GM21723 (cell line): ENCODE data around the gene ZDHHC20.

Source experiments
- ATAC-seq: cut with Tn5 transposase; IDR thresholded peaks from one replicate; pipeline ENCODE4 v1.9.1; 2021; ENCODE audit warnings: mild to moderate bottlenecking, moderate library complexity; ENCODE audit not compliant: unreplicated experiment

ZDHHC20 gene

DNA sequence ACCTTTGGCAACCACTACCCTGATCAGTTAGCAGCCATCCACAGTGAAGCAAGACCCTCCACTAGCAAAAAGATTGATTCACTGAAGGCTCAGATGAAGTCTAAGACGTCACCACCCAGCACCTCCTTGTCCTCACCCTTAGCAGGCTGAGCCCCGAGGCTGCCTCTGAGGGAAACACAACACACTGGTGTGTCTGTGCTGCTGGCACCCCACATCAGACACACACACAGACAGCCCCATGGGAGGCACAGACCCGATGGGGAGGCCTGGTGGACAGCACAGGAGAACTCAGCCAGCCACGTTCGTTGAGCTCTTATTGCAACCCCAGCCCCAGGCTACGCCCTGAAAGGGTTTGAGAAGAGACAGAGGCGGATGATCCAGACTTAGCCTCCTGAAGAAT, 94.7 kb downstream of the ZDHHC20 start:
- no peak for ATAC-seq

DNA sequence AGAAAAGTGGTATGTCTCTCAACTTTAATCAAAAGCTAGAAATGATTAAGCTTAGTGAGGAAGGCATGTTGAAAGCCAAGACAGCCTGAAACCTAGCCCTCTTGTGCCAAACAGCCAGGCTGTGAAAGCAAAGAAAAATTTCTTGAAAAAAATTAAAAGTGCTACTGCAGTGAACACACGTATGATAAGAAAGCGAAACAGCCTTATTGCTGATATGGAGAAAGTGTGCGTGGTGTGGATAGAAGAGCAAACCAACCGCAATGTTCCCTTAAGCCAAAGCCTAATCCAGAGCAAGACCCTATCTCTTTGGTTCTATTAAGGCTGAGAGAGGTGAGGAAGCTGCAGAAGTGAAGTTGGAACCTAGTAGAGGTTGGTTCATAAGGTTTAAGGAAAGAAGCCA, 96.4 kb downstream of the ZDHHC20 start:
- no peak for ATAC-seq

GRCh38 chr13:21361706-21362105, 97.4 kb downstream of the ZDHHC20 start:
- ATAC-seq, result no peak

DNA sequence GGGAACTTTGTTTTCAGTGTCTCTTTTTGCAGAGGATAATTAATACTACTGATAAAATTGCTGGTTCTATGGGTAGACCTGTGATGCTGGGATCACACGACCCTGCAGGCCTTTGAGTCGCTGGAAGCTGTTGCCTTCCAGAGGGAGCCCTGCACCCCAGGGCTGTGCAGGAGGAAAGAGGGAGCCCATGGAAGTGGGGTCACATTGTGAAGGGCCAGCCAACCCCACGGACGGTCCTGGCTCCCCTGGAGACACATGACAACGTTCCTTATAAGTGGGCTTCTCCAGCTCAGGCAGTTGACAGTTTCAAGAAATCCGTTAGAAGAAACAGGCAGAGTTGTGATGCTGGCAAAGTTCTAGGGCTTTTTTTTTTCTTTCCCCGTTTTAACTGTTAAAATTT, 98.0 kb downstream of the ZDHHC20 start:
- ATAC-seq, result no peak

DNA sequence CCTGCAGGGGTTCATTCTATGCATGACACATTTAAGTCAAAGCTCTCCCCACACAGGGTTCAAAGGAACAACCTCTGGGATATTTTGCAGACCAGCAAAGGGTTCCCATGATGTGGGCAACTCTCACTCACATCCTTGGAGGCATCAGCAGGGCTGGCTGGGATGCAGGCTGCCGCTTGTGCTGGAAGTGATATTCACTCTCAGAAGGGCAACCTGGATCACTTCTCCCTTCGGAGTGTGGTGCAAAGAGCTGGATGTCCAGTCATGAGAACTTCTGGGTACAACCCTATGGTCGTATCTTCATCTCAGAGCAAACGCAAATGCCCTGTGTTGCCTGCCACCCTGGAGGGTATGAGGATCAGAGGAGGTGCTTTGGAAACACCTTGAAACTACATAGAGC, 98.6 kb downstream of the ZDHHC20 start:
- ATAC-seq, result no peak

DNA sequence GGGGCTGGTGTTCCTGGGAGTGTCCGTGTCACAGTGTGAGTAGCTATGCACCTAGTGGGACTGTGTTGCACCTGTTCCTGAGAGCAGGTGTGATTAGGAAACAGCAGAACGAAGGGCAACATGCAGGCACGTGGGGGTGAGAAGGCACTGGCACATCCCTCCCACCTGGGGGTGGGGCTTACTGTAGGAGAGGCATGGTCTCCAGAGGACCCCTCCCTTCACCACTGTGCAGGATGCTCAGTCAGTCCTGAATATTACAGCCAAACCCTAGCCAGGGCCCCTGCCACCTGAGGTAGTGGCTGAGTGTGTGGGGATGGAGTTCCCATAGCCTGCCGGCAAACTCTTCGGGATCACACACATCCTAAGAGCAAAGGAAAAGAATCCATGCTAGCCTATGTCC, 99.2 kb downstream of the ZDHHC20 start:
- ATAC-seq, result no peak

- no peak for ATAC-seq
Observed at GRCh38 chr13:21355304-21355703, 103.8 kb downstream of the ZDHHC20 start.

- no peak for ATAC-seq
Observed at GRCh38 chr13:21354721-21355120, 104.4 kb downstream of the ZDHHC20 start.

DNA sequence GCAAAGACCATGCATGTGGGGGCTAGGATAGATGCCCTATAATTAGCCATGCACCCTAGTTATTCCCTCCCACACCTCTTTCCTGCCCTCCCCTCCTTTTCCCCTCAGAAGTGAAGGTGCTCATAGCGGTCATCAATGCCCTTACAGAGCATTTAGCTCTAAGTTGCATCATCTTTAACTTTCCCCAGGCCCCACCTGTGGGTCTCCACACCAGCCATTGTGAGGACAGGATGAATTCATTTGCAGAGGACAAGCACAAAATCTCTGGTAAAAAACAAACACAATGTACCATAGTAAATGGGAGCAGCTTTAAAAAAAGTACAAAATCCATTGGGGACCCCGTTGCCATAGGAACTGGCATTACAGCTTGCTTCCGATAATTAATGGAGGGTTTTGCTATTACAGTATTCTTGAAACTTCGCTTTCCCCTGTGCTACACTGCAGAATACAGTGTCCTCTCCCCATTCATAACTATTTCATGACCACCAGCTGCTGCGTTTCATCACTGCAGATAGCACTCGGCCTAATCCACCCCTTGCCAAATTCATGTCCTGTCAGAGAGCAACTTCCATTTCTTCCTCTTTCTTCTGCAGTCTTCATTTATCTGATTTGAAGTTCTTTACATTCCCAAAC, 110.5 kb downstream of the ZDHHC20 start:
- no peak for ATAC-seq

GRCh38 chr13:21347753-21348318, 111.3 kb downstream of the ZDHHC20 start:
- no peak for ATAC-seq

DNA sequence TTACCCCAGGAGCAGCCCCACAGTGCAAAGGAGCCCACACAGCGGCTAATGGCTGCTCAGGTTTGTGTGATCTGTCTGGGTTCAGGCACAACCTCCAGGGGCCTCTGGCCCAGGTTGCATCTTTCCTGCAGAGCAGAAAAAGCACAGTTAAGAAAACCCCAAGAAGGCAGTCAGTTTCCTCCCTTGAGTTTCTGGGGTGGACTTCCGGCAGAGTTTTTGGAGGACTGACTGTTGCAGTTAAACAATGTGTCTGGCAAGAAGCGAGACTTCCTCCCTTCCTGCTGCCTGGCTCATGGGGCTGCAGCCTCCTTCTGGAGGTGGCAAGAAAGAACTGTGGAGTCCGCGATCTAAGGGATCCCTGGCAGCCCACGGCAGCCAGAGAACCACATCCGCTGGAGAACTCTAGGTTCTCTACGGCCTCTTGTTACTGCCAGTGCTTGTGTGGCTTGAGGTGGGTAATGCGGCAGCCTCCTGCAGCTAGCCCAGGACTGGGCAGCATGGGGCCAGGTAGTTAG, 114.4 kb downstream of the ZDHHC20 start:
- ATAC-seq, result peak; percentile 72

- no peak for ATAC-seq
Observed at GRCh38 chr13:21343659-21344058, 115.4 kb downstream of the ZDHHC20 start.

GRCh38 chr13:21342699-21343442, 116.2 kb downstream of the ZDHHC20 start:
- no peak for ATAC-seq

DNA sequence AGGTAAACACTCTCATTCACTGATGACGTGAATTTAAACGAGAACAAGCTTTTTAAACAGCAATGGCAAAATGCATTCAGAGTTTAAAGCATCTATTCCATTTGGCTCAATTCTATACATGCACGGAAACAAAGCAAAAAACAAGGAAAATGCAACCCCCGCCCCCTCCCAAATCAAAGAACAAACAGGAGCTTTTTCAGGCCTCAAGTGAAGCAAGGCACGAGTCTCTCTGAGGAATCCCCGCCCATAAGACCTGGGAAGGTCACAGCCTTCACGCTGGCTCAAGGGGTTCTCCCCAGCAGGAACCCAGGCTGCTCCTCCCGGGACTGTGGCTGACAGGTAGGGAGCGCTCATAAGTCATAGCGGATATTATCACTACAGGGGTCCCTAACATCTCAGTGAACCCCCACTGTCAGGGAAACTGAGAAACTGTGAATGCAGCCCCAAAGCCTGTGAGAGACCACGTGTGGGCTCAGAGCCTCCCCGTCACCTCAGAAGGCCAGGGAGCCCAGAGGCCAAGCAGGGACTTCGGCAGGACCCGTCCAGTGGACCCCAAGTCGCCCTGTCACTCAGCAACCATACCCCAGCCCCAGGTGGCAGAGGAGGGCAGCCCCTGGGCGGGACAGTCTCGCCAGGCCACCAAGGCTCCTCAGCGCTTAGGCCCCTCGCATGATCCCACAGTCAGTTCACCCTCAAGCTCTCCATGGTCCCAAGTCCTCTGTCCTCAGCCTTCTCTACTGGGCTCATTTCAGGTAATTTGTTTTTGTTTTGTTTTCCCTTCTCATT, 117.3 kb downstream of the ZDHHC20 start:
- ATAC-seq, result no peak

DNA sequence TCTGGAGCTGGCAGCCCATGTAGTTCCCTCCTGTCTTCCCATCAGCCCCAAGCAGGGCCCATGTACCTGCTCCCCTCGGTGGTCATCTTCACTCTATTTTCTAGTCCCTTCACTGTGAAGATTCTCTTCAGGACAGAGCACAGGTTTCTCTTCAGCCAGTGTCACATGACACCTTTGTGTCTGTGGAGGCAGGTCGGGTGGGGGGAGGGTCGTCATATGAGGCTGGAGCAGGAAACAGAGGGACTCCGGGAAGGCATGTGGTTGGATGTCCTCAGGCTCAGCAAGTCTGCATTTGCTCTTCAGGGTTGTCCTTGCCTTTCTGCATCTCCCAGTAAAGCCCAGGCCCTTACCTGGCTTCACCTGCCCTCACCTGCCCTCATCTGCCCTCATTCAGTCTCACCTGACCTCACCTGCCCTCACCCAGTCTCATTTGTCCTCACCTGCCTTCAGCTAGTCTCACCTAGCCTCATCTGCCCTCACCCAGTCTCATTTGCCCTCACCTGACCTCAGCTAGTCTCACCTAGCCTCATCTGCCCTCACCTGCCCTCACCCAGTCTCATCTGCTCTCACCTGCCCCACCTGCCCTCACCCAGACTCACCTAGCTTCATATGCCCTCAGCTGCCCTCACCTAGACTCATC, 120.3 kb downstream of the ZDHHC20 start:
- ATAC-seq, result no peak

- no peak for ATAC-seq
Observed at GRCh38 chr13:21338156-21338555, 120.9 kb downstream of the ZDHHC20 start.

DNA sequence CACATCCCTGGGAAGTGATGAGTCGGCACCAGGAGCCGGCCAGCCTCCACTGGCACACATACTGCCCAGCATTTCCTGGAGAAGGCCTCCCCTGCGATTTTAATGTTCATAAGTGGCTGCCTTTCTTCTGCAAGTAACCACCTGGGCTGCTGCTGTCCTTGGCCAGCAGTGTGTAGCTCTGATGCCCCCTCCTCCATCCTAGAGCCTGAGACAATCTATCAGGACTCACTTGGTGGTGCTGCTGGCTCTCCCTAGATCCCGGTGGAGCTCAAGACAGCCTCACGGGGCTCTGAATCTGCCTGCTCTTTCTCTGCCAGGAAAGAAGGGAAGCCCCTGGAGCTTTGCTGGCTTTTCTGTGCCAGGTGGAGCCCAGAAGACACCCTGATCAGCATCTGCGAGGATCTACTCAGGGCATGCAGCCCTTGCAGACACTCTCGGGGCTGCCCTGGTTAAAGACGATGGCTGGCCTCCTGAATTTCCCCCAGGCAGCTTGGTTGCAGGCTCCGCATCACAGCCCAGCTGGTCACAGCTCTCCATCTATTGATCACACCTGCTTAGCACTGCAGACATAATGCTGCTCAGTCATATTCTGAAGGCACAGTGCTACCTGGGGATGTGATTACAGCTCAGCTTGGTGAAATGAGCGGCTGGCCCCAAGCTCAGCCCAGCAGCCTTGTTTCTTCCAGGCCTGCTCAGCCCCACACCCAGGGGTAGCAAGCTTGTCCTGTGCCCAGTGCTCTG, 122.3 kb downstream of the ZDHHC20 start:
- ATAC-seq, result no peak

DNA sequence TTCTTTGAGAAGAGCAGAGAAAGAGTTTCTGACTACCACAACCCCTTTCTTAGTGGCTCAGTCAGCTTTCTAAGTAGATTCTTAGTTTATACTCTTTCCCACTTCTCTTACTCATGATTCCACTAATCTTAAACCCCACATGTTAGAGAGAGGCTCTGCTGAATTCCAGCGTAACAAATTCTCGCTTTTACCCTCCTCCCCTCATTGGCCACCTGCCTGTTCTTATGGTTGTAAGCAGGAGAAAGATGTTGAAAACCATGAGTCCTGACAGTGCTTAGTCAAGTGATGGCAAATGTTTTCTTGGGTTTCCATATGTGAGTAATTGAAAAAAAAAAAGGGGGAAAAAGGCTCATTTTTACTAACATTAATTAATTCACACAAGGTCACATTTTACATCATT, 125.9 kb downstream of the ZDHHC20 start:
- no peak for ATAC-seq

DNA sequence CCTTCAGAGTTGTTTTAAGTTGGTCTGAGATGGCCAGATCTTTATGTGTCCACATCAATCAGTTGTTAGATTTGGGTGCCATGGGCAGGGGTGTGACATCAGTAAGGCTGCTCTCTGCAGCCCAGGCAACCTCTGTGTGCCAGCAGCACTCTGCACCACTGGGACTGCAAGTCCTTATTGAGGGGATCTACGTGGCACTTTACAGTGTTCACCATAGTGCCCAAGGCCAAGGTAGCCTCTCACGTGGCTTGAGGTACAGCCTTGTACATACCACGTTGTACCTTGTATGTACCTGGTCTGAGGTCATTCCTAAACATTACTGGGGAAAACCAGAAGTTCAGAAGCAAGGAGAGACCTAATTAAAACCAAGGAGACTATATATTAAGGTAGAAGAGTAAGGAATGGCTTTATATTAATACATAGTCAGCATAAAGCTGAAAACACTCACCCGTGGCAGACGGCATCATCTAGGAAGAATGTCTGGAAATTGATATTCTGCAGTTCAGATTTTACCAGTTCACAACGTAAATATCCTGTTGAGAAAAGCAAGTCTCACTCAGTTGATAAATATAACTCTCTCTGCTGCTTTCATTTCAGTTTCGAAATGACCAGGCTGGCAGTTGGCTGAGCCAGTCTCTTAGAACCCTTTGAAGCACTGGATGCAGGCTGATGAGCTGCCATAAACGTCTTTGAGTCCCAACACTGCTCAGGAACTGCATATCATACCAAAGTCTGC, 128.8 kb downstream of the ZDHHC20 start:
- ATAC-seq, result peak; percentile 84
